ENCODE measurements around the gene UVSSA.
A peak's percentile ranks its signal among the peaks of the same experiment; 100 is the strongest.
"Not testable (repeated sequence)": the region's sequence is repeated elsewhere in the genome, so short reads cannot be mapped to it uniquely, and the experiment has no call there.

Gene UVSSA

GRCh38 chr4:1365271-1366178 lies 18.5 kb downstream of the UVSSA start:
- peak; percentile 9 for DNase-seq

GRCh38 chr4:1366371-1367229 lies 19.6 kb downstream of the UVSSA start:
- DNase-seq = peak; percentile 18

GRCh38 chr4:1367230-1367935 lies 20.4 kb downstream of the UVSSA start:
- peak; percentile 2 for DNase-seq

- DNase-seq = peak; percentile 6
Measured at GRCh38 chr4:1367936-1368289, 20.9 kb downstream of the UVSSA start.

- DNase-seq = no peak
Measured at GRCh38 chr4:1368421-1369090, 21.5 kb downstream of the UVSSA start.

- peak; percentile 17 for DNase-seq
Measured at GRCh38 chr4:1369091-1369450, 22.1 kb downstream of the UVSSA start.

- peak; percentile 11 for DNase-seq
Measured at GRCh38 chr4:1369479-1370079, 22.6 kb downstream of the UVSSA start.

GRCh38 chr4:1370321-1371124 lies 23.5 kb downstream of the UVSSA start:
- peak; percentile 11 for DNase-seq

- no peak for DNase-seq
Measured at GRCh38 chr4:1371176-1372165, 24.5 kb downstream of the UVSSA start.

- not testable (repeated sequence) for DNase-seq
Measured at GRCh38 chr4:1372576-1372975, 25.6 kb downstream of the UVSSA start.

GRCh38 chr4:1373892-1374705 lies 27.1 kb downstream of the UVSSA start:
- DNase-seq = peak; percentile 11

- no peak for DNase-seq
Measured at GRCh38 chr4:1374706-1375045, 27.7 kb downstream of the UVSSA start.

GRCh38 chr4:1375051-1375721 lies 28.2 kb downstream of the UVSSA start:
- DNase-seq = peak; percentile 23

- peak; percentile 4 for DNase-seq
Measured at GRCh38 chr4:1375761-1376322, 28.8 kb downstream of the UVSSA start.

- peak; percentile 12 for DNase-seq
Measured at GRCh38 chr4:1376391-1376840, 29.4 kb downstream of the UVSSA start.

GRCh38 chr4:1376841-1377605 lies 30.0 kb downstream of the UVSSA start:
- DNase-seq = peak; percentile 42

GRCh38 chr4:1377606-1378261 lies 30.7 kb downstream of the UVSSA start:
- DNase-seq = no peak

Data from right hindlimb (tissue), 1 donor.